ENCODE results near the gene ZNF407. TPM values are rescaled to one million over a fixed set of nuclear protein-coding genes. Genes with fewer than 3 reads are reported as not detected.

The ZNF407 gene
- total and polyA plus RNA-seq, 7 donors, result 2.4 to 10.2 (median 7.9) TPM

GRCh38 chr18:74817576-74817975 lies 219.9 kb downstream of the ZNF407 start:
- ATAC-seq (no peak), DNase-seq (no peak)
- Histone ChIP-seq H3K4me1 (no peaks in the 10 kb centered on the region), H3K9me3 (no peaks in the 10 kb centered on the region), H3K27ac (no peak overlapping the region), H3K27me3 (ENCODE audit: insufficient read depth in 3 of 3, low read length in 2 of 3) (no peaks in the 10 kb centered on the region), H3K36me3 (ENCODE audit: insufficient read depth in 1 of 2, low read depth in 1 of 2) (no peaks in the 10 kb centered on the region), H3K4me3 (no peak overlapping the region)
- 95 to 98% (median 97%) methylated on average over 2 of the region's 2 CpGs for WGBS, 3 donors
- TF ChIP-seq CTCF (IDR thresholded peaks at IDR 0.05), result no peak
- intact Hi-C loops (cut with DNase I), result no loop called here

DNA sequence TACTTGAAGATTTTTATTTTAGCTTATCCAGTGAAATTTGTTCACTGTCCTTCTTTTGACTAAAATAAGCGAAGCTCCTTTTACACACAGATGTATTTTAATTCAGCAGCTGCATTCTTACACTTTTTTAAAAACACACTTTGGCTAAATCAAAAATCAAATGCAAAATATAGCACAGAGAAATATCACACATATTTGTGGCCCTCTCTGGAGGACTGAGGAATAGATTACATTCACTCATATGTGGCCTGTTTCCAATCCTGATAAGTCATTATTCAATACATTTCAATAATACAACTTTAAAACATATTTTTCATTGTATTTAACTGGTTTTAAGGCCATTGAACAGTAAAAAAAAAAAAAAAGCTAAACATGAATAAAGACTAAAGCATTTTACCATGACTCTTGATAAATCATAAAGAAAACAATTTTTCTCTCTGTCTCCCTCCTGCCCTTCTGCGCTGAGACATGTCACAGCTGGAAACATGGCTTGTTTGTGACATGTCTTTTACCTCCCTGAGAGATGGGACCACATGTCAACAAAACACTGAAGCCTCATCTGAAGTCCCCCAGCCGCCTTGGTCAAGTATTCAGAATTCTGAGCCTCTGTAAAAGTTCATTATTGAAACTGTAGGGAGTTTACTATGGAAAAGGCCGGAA lies 221.0 kb downstream of the ZNF407 start:
- intact Hi-C loops (cut with DNase I), result no loop called here
- DNase-seq (no peak), ATAC-seq (no peak)
- 91 to 94% (median 94%) methylated on average over 4 of the region's 4 CpGs for WGBS, 3 donors
- H3K27me3 ChIP-seq (ENCODE audit: insufficient read depth in 3 of 3, low read length in 2 of 3), result no peaks in the 10 kb centered on the region
- no peaks in the 10 kb centered on the region for H3K4me1 ChIP-seq
- no peaks in the 10 kb centered on the region for H3K9me3 ChIP-seq
- H3K36me3 ChIP-seq (ENCODE audit: insufficient read depth in 1 of 2, low read depth in 1 of 2), result no peaks in the 10 kb centered on the region
- no peak overlapping the region for H3K27ac ChIP-seq
- no peak overlapping the region for H3K4me3 ChIP-seq
- no peak for TF ChIP-seq CTCF (IDR thresholded peaks at IDR 0.05)

- DNase-seq (no peak), ATAC-seq (peak in 1 of 4 donors; percentile 35)
- no peak overlapping the region for H3K4me3 ChIP-seq
- H3K27me3 ChIP-seq (ENCODE audit: insufficient read depth in 3 of 3, low read length in 2 of 3), result no peaks in the 10 kb centered on the region
- H3K36me3 ChIP-seq (ENCODE audit: insufficient read depth in 1 of 2, low read depth in 1 of 2), result no peaks in the 10 kb centered on the region
- H3K27ac ChIP-seq, result no peak overlapping the region
- intact Hi-C loops (cut with DNase I), result no loop called here
- no peaks in the 10 kb centered on the region for H3K4me1 ChIP-seq
- WGBS, 3 donors, result 85 to 88% (median 85%) methylated on average over 7 of the region's 7 CpGs
- H3K9me3 ChIP-seq, result no peaks in the 10 kb centered on the region
- TF ChIP-seq CTCF (IDR thresholded peaks at IDR 0.05), result peak; percentile 13
These were observed 221.9 kb downstream of the ZNF407 start for GRCh38 chr18:74819433-74820059.

- no peak for TF ChIP-seq CTCF (IDR thresholded peaks at IDR 0.05)
- H3K27ac ChIP-seq, result no peak overlapping the region
- no peak overlapping the region for H3K4me3 ChIP-seq
- DNase-seq (no peak), ATAC-seq (no peak)
- intact Hi-C loops (cut with DNase I), result no loop called here
- no peaks in the 10 kb centered on the region for H3K36me3 ChIP-seq (ENCODE audit: insufficient read depth in 1 of 2, low read depth in 1 of 2)
- H3K4me1 ChIP-seq, result no peaks in the 10 kb centered on the region
- H3K27me3 ChIP-seq (ENCODE audit: insufficient read depth in 3 of 3, low read length in 2 of 3), result no peaks in the 10 kb centered on the region
- 65 to 80% (median 76%) methylated on average over 3 of the region's 3 CpGs for WGBS, 3 donors
- no peaks in the 10 kb centered on the region for H3K9me3 ChIP-seq
These were observed 222.6 kb downstream of the ZNF407 start for GRCh38 chr18:74820160-74820780.

All from psoas muscle (tissue), 8 donors.